Chondrocyte (in vitro differentiated cells): Measurements from ENCODE around the gene SYPL1. TPM values are rescaled to one million over a fixed set of nuclear protein-coding genes. Genes with fewer than 3 reads are reported as not detected.

ENCODE experiments used
- DNase-seq: peaks from one replicate; pipeline ENCODE4 v3.0.0; 2021; ENCODE audit warnings: mixed read lengths, low spot score
- H3K27ac Mint-ChIP-seq: one replicate; pipeline ENCODE4 v1.8.0; 2021; ENCODE audit warnings: mild to moderate bottlenecking, moderate library complexity, mixed read lengths; ENCODE audit not compliant: unreplicated experiment
- H3K27me3 Mint-ChIP-seq: 2 replicates; pipeline ENCODE4 v1.8.0; 2021; ENCODE audit warnings: low read depth, mixed read lengths
- H3K36me3 Mint-ChIP-seq: 2 replicates; pipeline ENCODE4 v1.8.0; 2021; ENCODE audit warnings: low read depth, mixed read lengths
- H3K4me1 Mint-ChIP-seq: 2 replicates; pipeline ENCODE4 v1.8.0; 2021; ENCODE audit warnings: low read depth, mild to moderate bottlenecking, mixed read lengths
- H3K4me3 Mint-ChIP-seq: one replicate; pipeline ENCODE4 v1.8.0; 2021; ENCODE audit warnings: mild to moderate bottlenecking, moderate library complexity, mixed read lengths; ENCODE audit not compliant: unreplicated experiment
- H3K9me3 Mint-ChIP-seq: 2 replicates; pipeline ENCODE4 v1.8.0; 2021; ENCODE audit warnings: low read depth, mixed read lengths
- total RNA-seq: library from RNA; stranded (reverse); gene quantifications from 3 replicates; pipeline ENCODE4 v1.2.1, GENCODE V29; 2021
- TF ChIP-seq, protein P1 (sequence below): fragments of 200-600 bp; sonication (generic); IDR thresholded peaks from 2 replicates; pipeline ENCODE4 v1.5.0; 2021; ENCODE audit warnings: antibody characterized with exemption, mild to moderate bottlenecking, moderate library complexity

SYPL1 gene
- total RNA-seq, 1 donor from 2014 or later = 71.8 TPM

DNA sequence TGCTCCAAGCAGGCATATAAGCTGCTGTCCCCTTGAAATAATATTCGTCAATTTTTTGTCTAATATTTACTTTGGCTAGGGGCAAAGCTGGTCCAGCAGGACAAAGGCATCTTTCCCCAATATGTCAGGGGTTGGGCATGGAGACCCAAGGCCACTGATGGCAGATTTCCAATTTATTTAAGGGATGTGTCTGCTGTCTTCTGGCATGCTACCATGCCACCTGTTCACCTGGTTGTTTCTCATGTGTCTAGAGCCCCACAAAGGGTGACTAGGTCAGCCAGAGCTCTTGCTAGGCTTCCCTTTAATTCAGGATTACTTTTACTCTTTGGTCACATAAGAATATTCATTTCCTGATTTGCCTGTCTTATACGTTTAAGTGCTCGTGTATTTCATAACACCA is 22.1 kb upstream of the SYPL1 start:
- peaks cover 9% of the 10 kb centered on the region for H3K4me1 Mint-ChIP-seq
- H3K27ac Mint-ChIP-seq = no peak overlapping the region
- DNase-seq = no peak
- no peak overlapping the region for H3K4me3 Mint-ChIP-seq
- H3K9me3 Mint-ChIP-seq = no peaks in the 10 kb centered on the region
- H3K27me3 Mint-ChIP-seq = peaks cover 7% of the 10 kb centered on the region
- no peaks in the 10 kb centered on the region for H3K36me3 Mint-ChIP-seq
- TF ChIP-seq, protein P1, sequence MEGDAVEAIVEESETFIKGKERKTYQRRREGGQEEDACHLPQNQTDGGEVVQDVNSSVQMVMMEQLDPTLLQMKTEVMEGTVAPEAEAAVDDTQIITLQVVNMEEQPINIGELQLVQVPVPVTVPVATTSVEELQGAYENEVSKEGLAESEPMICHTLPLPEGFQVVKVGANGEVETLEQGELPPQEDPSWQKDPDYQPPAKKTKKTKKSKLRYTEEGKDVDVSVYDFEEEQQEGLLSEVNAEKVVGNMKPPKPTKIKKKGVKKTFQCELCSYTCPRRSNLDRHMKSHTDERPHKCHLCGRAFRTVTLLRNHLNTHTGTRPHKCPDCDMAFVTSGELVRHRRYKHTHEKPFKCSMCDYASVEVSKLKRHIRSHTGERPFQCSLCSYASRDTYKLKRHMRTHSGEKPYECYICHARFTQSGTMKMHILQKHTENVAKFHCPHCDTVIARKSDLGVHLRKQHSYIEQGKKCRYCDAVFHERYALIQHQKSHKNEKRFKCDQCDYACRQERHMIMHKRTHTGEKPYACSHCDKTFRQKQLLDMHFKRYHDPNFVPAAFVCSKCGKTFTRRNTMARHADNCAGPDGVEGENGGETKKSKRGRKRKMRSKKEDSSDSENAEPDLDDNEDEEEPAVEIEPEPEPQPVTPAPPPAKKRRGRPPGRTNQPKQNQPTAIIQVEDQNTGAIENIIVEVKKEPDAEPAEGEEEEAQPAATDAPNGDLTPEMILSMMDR = no peak

DNA sequence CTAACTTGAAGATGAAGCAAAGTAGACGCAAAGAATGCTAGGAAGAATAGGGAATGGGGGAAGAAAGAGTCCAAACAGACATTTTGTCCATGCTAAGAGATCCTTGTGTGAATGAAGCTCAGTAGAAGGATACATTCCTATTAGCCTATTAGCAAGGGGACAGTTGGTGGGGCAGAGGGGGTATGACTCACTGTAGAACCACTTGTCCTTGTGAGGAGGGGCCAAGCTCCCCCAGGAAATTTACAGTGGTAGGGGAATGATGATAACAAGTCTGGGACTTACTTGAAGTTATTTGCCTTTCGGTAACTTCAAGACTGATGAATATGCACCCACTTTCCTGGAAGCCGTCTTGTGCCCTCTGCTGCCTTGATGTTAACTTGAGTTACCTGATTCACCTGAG is 17.2 kb upstream of the SYPL1 start:
- TF ChIP-seq, protein P1 = no peak
- Mint-ChIP-seq H3K27me3 (peaks cover 7% of the 10 kb centered on the region), H3K9me3 (no peaks in the 10 kb centered on the region), H3K4me1 (peaks cover 18% of the 10 kb centered on the region), H3K27ac (no peak overlapping the region), H3K36me3 (no peaks in the 10 kb centered on the region), H3K4me3 (no peak overlapping the region)
- no peak for DNase-seq

DNA sequence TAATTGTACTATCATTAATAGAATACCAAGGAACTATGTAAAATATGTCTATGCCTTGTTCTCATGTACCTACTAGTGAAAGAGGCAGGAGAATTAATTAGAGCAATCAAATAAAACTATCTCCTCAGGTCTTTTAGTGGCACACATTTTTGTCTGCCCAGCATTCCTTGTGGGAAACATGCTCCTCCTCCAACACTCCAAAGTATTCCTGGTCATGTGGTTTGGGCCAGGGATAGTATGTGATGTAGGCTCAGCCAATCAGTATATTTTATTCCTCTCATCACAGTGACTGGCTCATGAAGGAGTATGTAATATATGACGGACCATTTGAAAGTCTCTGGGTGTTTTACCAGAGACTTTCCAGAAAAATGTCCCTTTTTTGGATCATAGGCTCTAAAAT is 16.7 kb upstream of the SYPL1 start:
- DNase-seq = no peak
- Mint-ChIP-seq H3K27ac (no peak overlapping the region), H3K4me3 (no peak overlapping the region), H3K4me1 (peaks cover 18% of the 10 kb centered on the region), H3K36me3 (no peaks in the 10 kb centered on the region), H3K9me3 (no peaks in the 10 kb centered on the region), H3K27me3 (peaks cover 7% of the 10 kb centered on the region)
- TF ChIP-seq, protein P1 = no peak

DNA sequence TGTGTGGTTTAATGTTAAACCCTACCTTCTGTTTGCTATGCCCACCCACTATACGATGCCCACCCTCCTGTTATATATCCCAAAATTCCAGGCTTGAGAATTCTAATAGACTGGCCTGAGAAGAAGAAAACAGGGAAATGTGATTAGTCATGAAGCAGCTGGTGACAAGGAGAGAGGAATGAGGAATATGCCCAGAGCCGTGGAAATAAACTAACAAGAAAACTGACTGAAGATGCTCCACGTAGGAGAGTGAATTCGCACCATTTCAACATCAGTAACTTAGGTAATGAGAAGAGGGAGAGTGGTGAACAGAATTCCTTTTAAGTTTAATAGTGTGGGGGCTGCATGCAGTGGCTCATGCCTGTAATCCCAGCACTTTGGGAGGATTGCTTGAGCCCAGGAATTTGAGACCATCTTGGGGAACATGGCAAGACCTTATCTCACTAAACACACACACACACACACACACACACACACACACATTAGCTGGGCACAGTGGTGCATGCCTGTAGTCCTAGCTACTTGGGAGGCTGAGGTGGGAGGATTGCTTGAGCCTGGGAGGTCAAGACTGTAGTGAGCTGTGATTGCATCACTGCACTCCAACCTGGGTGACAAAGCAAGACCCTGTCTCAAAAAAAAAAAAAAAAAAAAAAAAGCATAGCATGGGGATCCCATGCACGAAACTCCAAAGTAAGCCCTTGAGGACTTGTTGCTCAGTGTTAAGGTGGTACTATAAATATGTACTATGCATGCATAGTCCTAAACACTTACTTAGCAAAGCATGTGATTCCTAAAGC is 16.1 kb upstream of the SYPL1 start:
- Mint-ChIP-seq H3K9me3 (no peaks in the 10 kb centered on the region), H3K36me3 (no peaks in the 10 kb centered on the region), H3K27me3 (peaks cover 7% of the 10 kb centered on the region), H3K4me1 (peaks cover 18% of the 10 kb centered on the region), H3K4me3 (no peak overlapping the region), H3K27ac (peak overlapping the region; percentile 52)
- no peak for DNase-seq
- TF ChIP-seq, protein P1 = no peak

DNA sequence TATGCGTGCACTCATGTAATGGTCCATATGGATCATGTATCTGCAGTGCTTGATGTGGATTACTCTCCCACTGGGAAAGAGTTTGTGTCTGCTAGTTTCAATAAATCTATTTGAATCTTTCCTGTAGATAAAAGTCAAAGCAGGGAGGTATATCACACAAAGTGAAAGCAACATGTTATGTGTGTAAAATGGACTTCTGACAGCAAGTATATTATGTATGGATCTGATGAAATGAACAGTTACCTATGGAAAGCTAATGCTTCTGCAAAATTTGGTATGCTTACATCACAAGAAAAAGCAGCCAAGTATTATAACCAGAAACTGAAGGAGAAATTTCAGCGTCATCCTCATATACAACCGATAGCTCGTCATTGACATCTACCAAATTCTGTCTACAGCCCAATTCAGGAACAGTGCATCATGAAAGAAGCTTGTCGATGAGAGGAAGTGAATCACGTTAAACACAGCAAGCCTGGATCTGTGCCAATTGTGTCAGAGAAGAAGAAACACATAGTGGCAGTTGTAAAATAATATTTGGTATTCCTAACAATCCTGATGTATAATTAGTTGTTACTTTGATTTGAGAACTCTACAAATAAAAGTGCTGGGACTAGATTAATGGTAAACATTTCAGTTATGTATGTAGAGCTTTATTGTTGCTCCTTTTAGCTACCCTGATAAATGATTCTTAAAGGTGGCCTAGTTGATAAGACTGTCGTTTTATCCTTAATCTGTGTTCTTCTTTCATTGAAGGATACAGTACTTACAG is 14.2 kb upstream of the SYPL1 start:
- Mint-ChIP-seq H3K4me3 (no peak overlapping the region), H3K27ac (no peak overlapping the region), H3K9me3 (no peaks in the 10 kb centered on the region), H3K4me1 (peaks cover 18% of the 10 kb centered on the region), H3K36me3 (no peaks in the 10 kb centered on the region), H3K27me3 (peaks cover 6% of the 10 kb centered on the region)
- TF ChIP-seq, protein P1 = no peak
- DNase-seq = no peak
